Measurements from ENCODE around the gene MLH3. TPM values are rescaled to one million over a fixed set of nuclear protein-coding genes. Genes with fewer than 3 reads are reported as not detected.

MLH3 gene
- total RNA-seq, 1 donor = 25.9 TPM

- H3K4me3 ChIP-seq (ENCODE audit: low read depth, low read length) = no peak overlapping the region
- peak; percentile 55 for DNase-seq (ENCODE audit: low read depth)
- no peak for TF ChIP-seq CTCF (IDR thresholded peaks at IDR 0.05; ENCODE audit: insufficient read depth, low read depth, low read length)
Measured at GRCh38 chr14:75042035-75042434, 9.2 kb downstream of the MLH3 start.

GRCh38 chr14:75041613-75042012, 9.7 kb downstream of the MLH3 start:
- TF ChIP-seq CTCF (IDR thresholded peaks at IDR 0.05; ENCODE audit: insufficient read depth, low read depth, low read length) = no peak

GRCh38 chr14:75040959-75041358, 10.3 kb downstream of the MLH3 start:
- H3K4me3 ChIP-seq (ENCODE audit: low read depth, low read length) = no peak overlapping the region
- no peak for DNase-seq (ENCODE audit: low read depth)
- TF ChIP-seq CTCF (IDR thresholded peaks at IDR 0.05; ENCODE audit: insufficient read depth, low read depth, low read length) = no peak

More at GRCh38 chr14:75041613-75042012, 9.7 kb downstream of the MLH3 start:
- no peak overlapping the region for H3K4me3 ChIP-seq (ENCODE audit: low read depth, low read length)
- no peak for DNase-seq (ENCODE audit: low read depth)

GRCh38 chr14:75040507-75040906, 10.8 kb downstream of the MLH3 start:
- H3K4me3 ChIP-seq (ENCODE audit: low read depth, low read length) = no peak overlapping the region

GRCh38 chr14:75032939-75033338, 18.3 kb downstream of the MLH3 start:
- no peak for TF ChIP-seq CTCF (IDR thresholded peaks at IDR 0.05; ENCODE audit: insufficient read depth, low read depth, low read length)
- no peak for DNase-seq (ENCODE audit: low read depth)

More at GRCh38 chr14:75040507-75040906, 10.8 kb downstream of the MLH3 start:
- no peak for TF ChIP-seq CTCF (IDR thresholded peaks at IDR 0.05; ENCODE audit: insufficient read depth, low read depth, low read length)
- no peak for DNase-seq (ENCODE audit: low read depth)

GRCh38 chr14:75030147-75030546, 21.1 kb downstream of the MLH3 start:
- DNase-seq (ENCODE audit: low read depth) = no peak
- TF ChIP-seq CTCF (IDR thresholded peaks at IDR 0.05; ENCODE audit: insufficient read depth, low read depth, low read length) = no peak
- no peak overlapping the region for H3K4me3 ChIP-seq (ENCODE audit: low read depth, low read length)

More at GRCh38 chr14:75032939-75033338, 18.3 kb downstream of the MLH3 start:
- H3K4me3 ChIP-seq (ENCODE audit: low read depth, low read length) = no peak overlapping the region

- DNase-seq (ENCODE audit: low read depth) = no peak
- H3K4me3 ChIP-seq (ENCODE audit: low read depth, low read length) = no peak overlapping the region
- TF ChIP-seq CTCF (IDR thresholded peaks at IDR 0.05; ENCODE audit: insufficient read depth, low read depth, low read length) = no peak
Measured at GRCh38 chr14:75025876-75026275, 25.4 kb downstream of the MLH3 start.
